SIG-M5 treated with dmso at 0.1 percent for 504 hours (cell line): Measurements from ENCODE around the gene MAP7.

Source experiments
- DNase-seq: peaks from one replicate; lab custom pipeline; 2025; ENCODE audit not compliant: unreplicated experiment; lab: John Stamatoyannopoulos, UW

MAP7 gene

DNA sequence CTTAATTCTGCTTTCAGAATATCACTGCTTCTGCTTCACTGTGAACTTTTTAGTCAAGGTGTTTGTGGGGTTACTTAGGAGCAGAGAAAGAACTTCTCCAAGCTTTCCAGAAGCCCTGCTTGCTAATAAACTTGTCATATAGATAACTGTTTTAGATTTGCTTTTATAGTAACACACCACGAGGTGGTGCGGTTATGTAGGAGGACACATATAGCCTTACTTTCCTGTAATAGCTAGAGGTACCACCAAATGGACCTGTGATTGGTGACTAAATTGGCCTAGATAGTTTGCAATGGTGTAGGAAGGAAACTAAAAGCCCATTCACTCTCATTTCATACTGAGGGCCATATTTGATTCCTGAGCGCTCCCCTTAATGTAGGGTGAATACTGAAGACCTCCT, 208.3 kb downstream of the MAP7 start:
- no peak for DNase-seq

DNA sequence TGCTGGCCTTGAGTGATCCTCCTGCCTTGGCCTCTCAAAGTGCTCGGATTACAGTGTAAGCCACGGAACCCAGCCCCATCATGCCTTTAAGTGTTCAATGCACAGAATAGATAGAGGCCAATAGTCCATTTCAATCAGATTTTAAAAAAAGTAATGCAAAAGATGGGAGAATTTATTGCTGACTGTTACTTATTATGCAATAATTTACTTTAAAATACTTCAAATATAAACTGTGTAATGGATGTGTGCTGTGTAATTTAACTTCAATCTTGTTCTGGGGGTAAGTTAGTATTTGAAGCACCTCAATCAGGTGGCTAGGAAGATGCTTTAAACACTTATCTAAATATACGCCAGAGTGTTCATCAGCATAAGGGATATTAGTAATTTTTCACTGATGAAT, 208.9 kb downstream of the MAP7 start:
- no peak for DNase-seq

DNA sequence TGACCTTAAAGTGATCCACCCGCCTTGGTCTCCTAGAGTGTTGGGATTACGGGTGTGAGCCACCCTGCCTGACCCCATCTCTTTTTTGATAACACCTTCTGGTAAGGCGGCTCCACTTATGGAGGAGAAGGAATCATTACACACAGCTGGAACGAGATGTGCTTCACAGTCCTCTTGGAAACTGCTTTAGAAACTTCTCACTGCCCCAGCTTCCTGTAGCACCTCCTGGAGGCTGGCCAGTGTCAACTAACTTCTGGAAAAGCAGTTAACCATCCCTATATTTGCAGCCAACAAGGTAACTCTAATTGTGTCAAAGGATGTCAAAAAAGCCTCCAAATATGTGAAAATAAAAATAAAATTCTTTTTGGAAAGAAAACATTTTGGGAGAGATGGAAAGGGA, 211.7 kb downstream of the MAP7 start:
- no peak for DNase-seq

DNA sequence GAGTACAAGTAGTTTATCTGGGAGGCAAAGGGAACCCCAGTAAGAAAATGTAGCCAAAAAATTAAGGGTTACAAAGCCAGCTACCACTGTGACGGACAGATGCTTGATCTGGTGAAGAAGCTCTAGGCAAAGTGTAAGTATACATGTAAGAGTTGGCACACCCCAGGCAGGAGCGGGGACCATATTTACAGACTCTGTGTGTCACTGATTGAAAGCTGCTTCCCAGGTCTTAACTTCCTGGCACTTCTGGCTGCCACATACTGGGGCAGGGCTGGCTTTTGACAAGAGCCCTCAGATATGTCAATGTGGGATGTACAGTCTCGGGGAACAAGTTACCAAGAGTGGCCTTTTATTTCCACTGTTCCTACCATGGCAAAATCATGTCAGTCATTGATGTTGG, 212.6 kb downstream of the MAP7 start:
- no peak for DNase-seq

DNA sequence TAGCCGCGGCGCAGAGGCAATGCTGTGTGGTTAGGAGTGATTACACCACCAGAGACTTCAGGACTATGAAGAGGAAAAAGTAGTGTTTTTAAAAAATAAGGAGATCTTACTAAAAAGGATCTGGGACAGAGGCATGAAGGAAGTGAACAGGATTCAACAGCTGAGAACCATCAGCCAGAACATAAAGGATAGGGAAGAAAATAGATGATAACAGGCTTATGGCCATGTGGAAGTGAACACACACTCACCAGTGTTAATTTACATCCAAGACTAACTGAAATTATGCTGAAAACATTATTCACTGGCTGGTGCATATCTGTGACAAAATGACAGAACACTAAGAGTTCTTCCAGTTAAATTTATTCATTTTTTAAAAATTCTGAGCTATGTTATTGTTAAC, 213.1 kb downstream of the MAP7 start:
- DNase-seq: no peak

GRCh38 chr6:136335736-136336363, 214.4 kb downstream of the MAP7 start:
- no peak for DNase-seq

DNA sequence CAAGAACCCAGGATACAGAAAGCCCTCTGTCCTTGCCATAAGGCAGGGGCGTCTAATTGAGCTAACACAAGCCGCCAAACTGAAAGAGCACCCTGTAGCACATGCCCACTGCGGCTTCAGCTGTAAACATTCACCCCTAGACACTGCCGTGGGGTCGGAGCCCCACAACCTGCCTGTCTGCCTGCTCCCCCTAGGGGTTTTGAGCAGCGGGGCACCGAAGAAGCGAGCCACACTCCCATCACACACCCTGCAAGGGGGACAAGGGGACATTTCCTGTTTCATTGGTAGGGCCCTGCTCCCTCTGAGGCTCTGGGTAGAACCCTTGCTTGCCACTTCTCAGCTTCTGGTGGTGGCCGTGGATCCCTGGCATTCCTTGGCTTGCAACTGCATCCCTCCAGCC, 215.4 kb downstream of the MAP7 start:
- no peak for DNase-seq

- DNase-seq: no peak
These were observed 215.8 kb downstream of the MAP7 start for GRCh38 chr6:136334465-136334846.

GRCh38 chr6:136333824-136334464, 216.3 kb downstream of the MAP7 start:
- DNase-seq: no peak

- DNase-seq: no peak
These were observed 218.8 kb downstream of the MAP7 start for GRCh38 chr6:136331461-136331860.

GRCh38 chr6:136330634-136331033, 219.6 kb downstream of the MAP7 start:
- DNase-seq: no peak

GRCh38 chr6:136326038-136326553, 224.1 kb downstream of the MAP7 start:
- peak; percentile 12 for DNase-seq

- DNase-seq: no peak
These were observed 225.4 kb downstream of the MAP7 start for GRCh38 chr6:136324686-136325380.

DNA sequence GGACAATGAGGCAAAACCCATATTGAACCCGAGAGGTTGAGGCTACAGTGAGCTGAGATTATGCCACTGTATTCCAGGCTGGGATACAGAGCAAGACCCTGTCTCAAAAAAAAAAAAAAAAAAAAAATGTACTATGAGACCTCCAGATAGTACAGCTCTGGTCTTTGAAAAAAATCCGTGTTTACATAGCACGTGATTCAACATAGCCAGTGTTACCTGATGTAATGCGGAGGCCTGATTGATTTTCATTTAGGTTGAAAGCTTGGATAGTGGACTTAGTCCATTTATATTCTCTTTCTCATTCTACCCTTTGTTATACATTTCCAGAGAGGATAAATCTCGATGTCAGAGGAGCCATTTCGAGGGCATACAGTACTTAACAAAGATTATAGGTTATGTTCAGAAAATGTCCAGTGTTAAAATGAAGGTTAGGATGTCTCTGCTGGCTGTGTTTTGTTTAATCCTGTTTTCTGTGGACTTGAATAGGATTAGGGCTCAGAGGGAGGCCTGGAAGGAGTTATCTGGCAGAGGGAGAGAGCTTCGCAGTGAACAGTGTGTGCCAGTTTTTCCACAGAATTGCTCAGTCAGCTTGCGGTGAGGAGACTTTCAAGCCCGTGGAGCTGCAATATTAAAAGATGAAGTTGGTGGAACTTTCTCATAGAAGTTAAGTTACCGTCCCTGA, 226.7 kb downstream of the MAP7 start:
- DNase-seq: no peak

GRCh38 chr6:136319732-136320131, 230.5 kb downstream of the MAP7 start:
- DNase-seq: no peak

DNA sequence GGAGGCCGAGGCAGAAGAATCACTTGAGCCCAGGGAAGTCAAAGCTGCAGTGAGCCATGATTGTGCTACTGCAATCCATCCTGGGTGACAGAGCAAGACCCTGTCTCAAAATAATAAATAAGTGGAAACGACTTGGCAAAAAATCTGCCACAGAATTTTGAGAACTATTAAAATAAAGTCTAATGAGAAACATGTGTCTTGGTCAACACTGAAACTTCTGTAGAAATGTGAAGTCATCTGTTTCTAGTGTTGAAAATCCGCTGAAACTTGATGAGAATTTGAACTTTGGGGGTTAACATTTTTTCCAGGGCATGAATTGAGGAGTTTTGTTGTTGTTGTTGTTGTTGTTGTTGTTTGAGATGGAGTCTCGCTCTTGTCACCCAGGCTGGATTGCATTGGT, 231.5 kb downstream of the MAP7 start:
- DNase-seq: no peak

- DNase-seq: no peak
These were observed 232.3 kb downstream of the MAP7 start for GRCh38 chr6:136317971-136318370.

DNA sequence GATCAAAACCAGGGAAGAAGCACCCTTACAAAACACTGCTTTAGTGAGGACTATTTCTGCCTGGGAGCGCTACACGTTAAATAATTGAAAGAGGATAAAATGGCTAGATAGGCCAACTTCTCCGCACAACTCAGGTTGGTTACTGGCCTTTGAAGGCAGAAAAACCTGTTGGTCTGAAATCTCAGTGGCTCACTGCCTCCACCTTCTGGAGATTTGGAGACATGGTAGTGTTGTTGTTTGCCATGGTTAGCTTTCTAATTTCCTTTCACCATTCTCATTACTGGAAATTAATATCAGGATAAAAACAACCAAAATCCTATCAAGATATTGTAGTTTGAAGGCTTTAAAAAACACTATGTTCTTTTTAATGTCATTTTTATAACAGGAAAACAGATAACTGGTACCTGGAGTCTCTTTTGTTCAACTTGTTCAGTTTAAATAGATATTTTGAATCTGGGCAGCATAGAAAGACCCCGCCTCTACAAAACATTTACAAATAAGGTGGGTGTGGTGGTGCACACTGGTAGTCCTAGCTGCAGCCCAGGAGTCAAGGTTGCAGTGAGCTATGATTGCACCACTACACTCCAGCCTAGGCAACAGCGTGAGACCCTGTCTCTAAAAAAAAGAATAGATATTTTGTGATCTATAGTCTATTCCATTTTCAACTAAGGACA, 233.1 kb downstream of the MAP7 start:
- DNase-seq: peak; percentile 41

- DNase-seq: no peak
These were observed 234.6 kb downstream of the MAP7 start for GRCh38 chr6:136315594-136315993.

DNA sequence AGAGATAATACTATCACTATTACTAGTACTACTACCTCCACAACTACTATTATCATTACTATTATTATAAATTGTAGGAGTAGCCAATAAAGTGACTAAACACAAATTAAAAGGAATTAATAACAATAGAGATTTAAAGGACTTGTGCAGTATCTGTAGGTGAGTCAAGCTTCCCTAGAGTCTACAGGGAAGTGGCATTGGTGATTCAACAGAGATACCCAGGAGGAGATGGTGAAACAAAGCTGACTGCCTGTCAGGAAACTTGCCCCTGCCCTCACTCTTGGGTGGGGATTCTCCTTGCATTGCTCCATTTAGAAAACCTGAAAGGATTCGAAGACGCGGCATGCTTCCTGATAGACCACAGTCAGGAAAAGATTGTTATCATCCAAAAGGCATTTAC, 237.2 kb downstream of the MAP7 start:
- DNase-seq: no peak

GRCh38 chr6:136309729-136310311, 240.4 kb downstream of the MAP7 start:
- DNase-seq: no peak
